Amniotic epithelial cell (primary cell): ENCODE results near the gene ACVR1B.

Source experiments
- DNase-seq: peaks from one replicate; pipeline ENCODE4 v3.0.0-alpha.2; 2010; ENCODE audit warnings: low read depth

ACVR1B gene

GRCh38 chr12:51951199-51951842 is at the start of gene ACVR1B:
Gene ACVR1B (plus strand): TSS chr12:51951699. CDS start chr12:51951744, 45 bp downstream.
- DNase-seq, result peak; percentile 91

- DNase-seq, result no peak
Observed at GRCh38 chr12:51901881-51902280, 49.6 kb upstream of the ACVR1B start.

- DNase-seq, result no peak
Observed at GRCh38 chr12:51904951-51905470, 46.5 kb upstream of the ACVR1B start.

GRCh38 chr12:51905471-51906429 is 45.7 kb upstream of the ACVR1B start:
- DNase-seq, result no peak

- no peak for DNase-seq
Observed at GRCh38 chr12:51906430-51907082, 44.9 kb upstream of the ACVR1B start.

- DNase-seq, result no peak
Observed at GRCh38 chr12:51907083-51907855, 44.2 kb upstream of the ACVR1B start, which contains the start of gene ACVRL1. Gene ACVRL1 (plus strand): TSS chr12:51907504. CDS start chr12:51912475, 4,971 bp downstream.

- no peak for DNase-seq
Observed at GRCh38 chr12:51907856-51908425, 43.6 kb upstream of the ACVR1B start.

- DNase-seq, result no peak
Observed at GRCh38 chr12:51908876-51909592, 42.5 kb upstream of the ACVR1B start.

GRCh38 chr12:51910168-51910567 is 41.3 kb upstream of the ACVR1B start:
- DNase-seq, result no peak

GRCh38 chr12:51910691-51911090 is 40.8 kb upstream of the ACVR1B start:
- no peak for DNase-seq

GRCh38 chr12:51911307-51911706 is 40.2 kb upstream of the ACVR1B start:
- no peak for DNase-seq

GRCh38 chr12:51911788-51912711 is 39.4 kb upstream of the ACVR1B start:
- no peak for DNase-seq

- DNase-seq, result no peak
Observed at GRCh38 chr12:51913071-51914033, 38.1 kb upstream of the ACVR1B start.

GRCh38 chr12:51914034-51914923 is 37.2 kb upstream of the ACVR1B start:
- no peak for DNase-seq

GRCh38 chr12:51915003-51915625 is 36.4 kb upstream of the ACVR1B start:
- no peak for DNase-seq

GRCh38 chr12:51915951-51916350 is 35.5 kb upstream of the ACVR1B start:
- no peak for DNase-seq
